A549 (cell line): ENCODE data around the gene NTM. TPM values are rescaled to one million over a fixed set of nuclear protein-coding genes. Genes with fewer than 3 reads are reported as not detected.

Source experiments
- ATAC-seq, 2 experiments: fragments of 200-7000 bp in 1 of 2; fragments of >200 bp in 1 of 2; cut with Nextera tagmentation in 1 of 2; cut with Tn5 transposase in 1 of 2; 3 replicates each; pipeline versions ENCODE4 v1.8.0 to v1.9.1; 2018 to 2020; ENCODE audit warnings: mild to moderate bottlenecking in 1 of 2, moderate library complexity in 1 of 2
- CTCF ChIA-PET: fragments of 300-600 bp; sonication (Branson Sonifier 250); formaldehyde crosslinking; extraction: SDS; loops from one replicate; lab custom pipeline; 2021; ENCODE audit warnings: antibody characterized with exemption, inconsistent platforms; lab: Yijun Ruan, JAX
- POLR2A ChIA-PET: fragments of 350-600 bp; formaldehyde crosslinking; extraction: SDS; loops from one replicate; lab custom pipeline; 2021; ENCODE audit warnings: antibody characterized with exemption, inconsistent platforms; lab: Yijun Ruan, JAX
- DNase-seq, 2 experiments: peaks; one replicate each; pipeline versions ENCODE4 v3.0.0 to v3.0.0-alpha.2; 2011 to 2016; ENCODE audit warnings: low read depth in 1 of 2, low spot score in 1 of 2
- FAIRE-seq: peaks from 2 replicates; lab custom pipeline; 2011; peaks lifted over from hg19 to GRCh38; lab: Jason Lieb, UNC
- H3K27ac ChIP-seq, 2 experiments: fragments of >200 bp; sonication (Bioruptor Twin); formaldehyde crosslinking; 3 replicates each; pipeline ENCODE4 v1.5.1; 2016 to 2017
- H3K4me1 ChIP-seq: fragments of >200 bp; sonication (Bioruptor Twin); formaldehyde crosslinking; 3 replicates; pipeline ENCODE4 v1.6.1; 2016
- H3K4me2 ChIP-seq: fragments of >200 bp; sonication (Bioruptor Twin); formaldehyde crosslinking; 3 replicates; pipeline ENCODE4 v1.6.1; 2016
- H3K4me3 ChIP-seq: fragments of >200 bp; sonication (Bioruptor Twin); formaldehyde crosslinking; 3 replicates; pipeline ENCODE4 v1.5.1; 2016
- H3K9me3 ChIP-seq: fragments of >200 bp; sonication (Bioruptor Twin); formaldehyde crosslinking; 3 replicates; pipeline ENCODE4 v1.6.1; 2016
- CBX2 ChIP-seq: fragments of 200-600 bp; sonication (generic); IDR thresholded peaks from 2 replicates; pipeline ENCODE4 v1.6.1; 2016; ENCODE audit warnings: low read depth, mild to moderate bottlenecking, borderline replicate concordance
- CBX8 ChIP-seq: fragments of 200-600 bp; sonication (generic); IDR thresholded peaks from 2 replicates; pipeline ENCODE4 v1.6.1; 2016
- CHD2 ChIP-seq: fragments of 150-350 bp; IDR thresholded peaks from 2 replicates; pipeline ENCODE4 v1.6.1; 2014; ENCODE audit warnings: low read length; ENCODE audit not compliant: partially characterized antibody
- EHF ChIP-seq: fragments of 250-450 bp; sonication (Bioruptor Pico); IDR thresholded peaks from 2 replicates; pipeline ENCODE4 v1.5.0; 2020; ENCODE audit warnings: mild to moderate bottlenecking
- EHMT2 ChIP-seq: fragments of 200-600 bp; sonication (generic); IDR thresholded peaks from 2 replicates; pipeline ENCODE4 v1.6.1; 2016; ENCODE audit warnings: antibody characterized with exemption, low read depth, mild to moderate bottlenecking, moderate library complexity
- ELK1 ChIP-seq: fragments of 150-350 bp; IDR thresholded peaks from 2 replicates; pipeline ENCODE4 v1.6.1; 2014; ENCODE audit warnings: low read depth, mild to moderate bottlenecking, low read length
- ESRRA ChIP-seq: fragments of 150-350 bp; IDR thresholded peaks from 2 replicates; pipeline ENCODE4 v1.6.1; 2014; ENCODE audit warnings: mild to moderate bottlenecking, low read length, borderline replicate concordance
- FOSB ChIP-seq: fragments of 250-450 bp; sonication (Bioruptor Pico); IDR thresholded peaks from 2 replicates; pipeline ENCODE4 v1.5.0; 2020; ENCODE audit warnings: mild to moderate bottlenecking, moderate library complexity
- FOSL2 ChIP-seq, 2 experiments: fragments of 450-650 bp in 1 of 2; fragments of >200 bp in 1 of 2; sonication (Bioruptor Twin) in 1 of 2; formaldehyde crosslinking; IDR thresholded peaks; 2 replicates each; pipeline versions ENCODE4 v1.5.0 to v1.6.1; 2016 to 2020; ENCODE audit warnings: mild to moderate bottlenecking in 1 of 2, moderate library complexity in 1 of 2
- HES2 ChIP-seq: fragments of >200 bp; sonication (Bioruptor Twin); formaldehyde crosslinking; IDR thresholded peaks from 2 replicates; pipeline ENCODE4 v1.6.1; 2016
- HOXA7 ChIP-seq: fragments of 250-450 bp; sonication (Bioruptor Pico); IDR thresholded peaks from 2 replicates; pipeline ENCODE4 v1.5.0; 2020; ENCODE audit warnings: mild to moderate bottlenecking, moderate library complexity
- HOXB13 ChIP-seq: fragments of 250-450 bp; sonication (Bioruptor Pico); IDR thresholded peaks from 2 replicates; pipeline ENCODE4 v1.5.0; 2020; ENCODE audit warnings: low read depth, mild to moderate bottlenecking, moderate library complexity
- HOXB5 ChIP-seq: fragments of 250-450 bp; sonication (Bioruptor Pico); IDR thresholded peaks from 2 replicates; pipeline ENCODE4 v1.5.0; 2020; ENCODE audit warnings: mild to moderate bottlenecking, moderate library complexity
- KDM1A ChIP-seq: fragments of 200-600 bp; sonication (generic); IDR thresholded peaks from 2 replicates; pipeline ENCODE4 v1.6.1; 2016; ENCODE audit warnings: low read depth, mild to moderate bottlenecking
- MAFK ChIP-seq: fragments of 450-650 bp; IDR thresholded peaks from 2 replicates; pipeline ENCODE4 v1.6.1; 2014; ENCODE audit not compliant: partially characterized antibody
- MAZ ChIP-seq: fragments of 150-350 bp; IDR thresholded peaks from 2 replicates; pipeline ENCODE4 v1.6.1; 2014; ENCODE audit warnings: antibody characterized with exemption, low read depth, low read length, borderline replicate concordance
- MYC ChIP-seq: IDR thresholded peaks from 2 replicates; pipeline ENCODE4 v1.6.1; 2012; ENCODE audit warnings: mild to moderate bottlenecking, inconsistent platforms, low read length, improper control_type of control experiment, borderline replicate concordance
- POLR2AphosphoS2 ChIP-seq: conservative IDR thresholded peaks from 2 replicates; pipeline ENCODE4 v1.6.1; 2012; ENCODE audit warnings: low read length, improper control_type of control experiment, inconsistent platforms
- RARB ChIP-seq: fragments of 250-450 bp; sonication (Bioruptor Pico); IDR thresholded peaks from 2 replicates; pipeline ENCODE4 v1.8.0; 2021; ENCODE audit warnings: mild to moderate bottlenecking, moderate library complexity
- RCOR1 ChIP-seq: fragments of 150-350 bp; IDR thresholded peaks from 2 replicates; pipeline ENCODE4 v1.6.1; 2014; ENCODE audit warnings: antibody characterized with exemption, low read length, low read depth
- SMC3 ChIP-seq: fragments of >200 bp; sonication (Bioruptor Twin); formaldehyde crosslinking; IDR thresholded peaks from 3 replicates; pipeline ENCODE4 v1.6.1; 2018; ENCODE audit warnings: inconsistent platforms
- SREBF2 ChIP-seq: fragments of 450-650 bp; IDR thresholded peaks from 2 replicates; pipeline ENCODE4 v1.6.1; 2014; ENCODE audit warnings: mild to moderate bottlenecking, moderate library complexity
- ZC3H11A ChIP-seq: fragments of 450-650 bp; IDR thresholded peaks from 2 replicates; pipeline ENCODE4 v1.6.1; 2014; ENCODE audit warnings: antibody characterized with exemption, mild to moderate bottlenecking
- WGBS: methylation state at CpG from one replicate; pipeline ENCODE4 v1.1.6; 2017; ENCODE audit errors: missing lambda C conversion rate; 5-methylcytosine and 5-hydroxymethylcytosine counted together
- polyA plus RNA-seq, 4 experiments: library from polyadenylated mRNA; depleted of rRNA in 3 of 4; stranded (reverse); fragments of >200 nt; fragmentation: RNase III in 1 of 4; extraction: RNeasy Plus Mini Kit Qiagen cat#74134 plus additional on column Dnase treatment in 1 of 4; gene quantifications; 2 replicates in 3 of 4; 3 replicates in 1 of 4; pipeline ENCODE4 v1.2.3, GENCODE V29; 2011 to 2017
- TF ChIP-seq, protein P1 (sequence below): fragments of >200 bp; sonication (Bioruptor Twin); formaldehyde crosslinking; IDR thresholded peaks from 3 replicates; pipeline ENCODE4 v1.6.1; 2016

NTM gene
- polyA plus RNA-seq, 2 of the 4 experiments (the other 2 are of a cell fraction): not detected

GRCh38 chr11:131546218-131546895 lies 175.9 kb downstream of the NTM start:
- no peak for FAIRE-seq
- Histone ChIP-seq H3K27ac (no peak overlapping the region), H3K4me3 (no peak overlapping the region), H3K4me1 (no peaks in the 10 kb centered on the region), H3K4me2 (no peak overlapping the region), H3K9me3 (no peaks in the 10 kb centered on the region)
- ChIA-PET CTCF (no interaction called here), POLR2A (no interaction called here)
- no peak for DNase-seq
- TF ChIP-seq CBX8 (no peak), EHF (no peak), ZC3H11A (no peak), HOXA7 (CRISPR knock-in tag) (no peak), KDM1A (no peak), RARB (CRISPR knock-in tag) (no peak), SREBF2 (no peak), ESRRA (no peak), MYC (no peak), CHD2 (no peak)
- TF ChIP-seq, protein P1, sequence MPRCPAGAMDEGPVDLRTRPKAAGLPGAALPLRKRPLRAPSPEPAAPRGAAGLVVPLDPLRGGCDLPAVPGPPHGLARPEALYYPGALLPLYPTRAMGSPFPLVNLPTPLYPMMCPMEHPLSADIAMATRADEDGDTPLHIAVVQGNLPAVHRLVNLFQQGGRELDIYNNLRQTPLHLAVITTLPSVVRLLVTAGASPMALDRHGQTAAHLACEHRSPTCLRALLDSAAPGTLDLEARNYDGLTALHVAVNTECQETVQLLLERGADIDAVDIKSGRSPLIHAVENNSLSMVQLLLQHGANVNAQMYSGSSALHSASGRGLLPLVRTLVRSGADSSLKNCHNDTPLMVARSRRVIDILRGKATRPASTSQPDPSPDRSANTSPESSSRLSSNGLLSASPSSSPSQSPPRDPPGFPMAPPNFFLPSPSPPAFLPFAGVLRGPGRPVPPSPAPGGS: no peak
- ATAC-seq: no peak
- 2% methylated on average over 9 of the region's 10 CpGs for WGBS

DNA sequence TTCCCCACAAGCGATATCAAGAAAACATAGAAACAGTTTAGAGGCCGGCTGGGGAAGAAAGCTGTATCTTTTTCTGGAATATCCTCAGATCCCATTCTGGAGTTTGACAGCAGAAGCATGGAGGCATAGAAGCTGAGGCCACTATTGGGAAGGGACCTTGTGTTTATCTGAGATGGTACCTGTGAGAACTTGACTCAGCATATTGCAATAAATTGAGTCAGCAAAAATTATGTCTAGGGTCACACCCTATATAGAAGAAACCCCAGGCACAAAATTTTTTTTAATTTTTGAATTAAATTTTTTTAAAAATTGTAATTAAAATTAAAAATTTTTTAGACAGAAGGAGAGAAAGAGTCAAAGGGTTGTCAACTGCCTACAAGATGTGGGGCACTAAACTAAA lies 178.7 kb downstream of the NTM start:
- no peaks in the 10 kb centered on the region for H3K4me1 ChIP-seq
- no peak for TF ChIP-seq CBX2
- no peak for TF ChIP-seq SMC3
- TF ChIP-seq ELK1: no peak
- TF ChIP-seq EHMT2: no peak
- TF ChIP-seq ZC3H11A: no peak
- TF ChIP-seq RCOR1: no peak
- TF ChIP-seq FOSB: no peak
- no peak for TF ChIP-seq HOXA7 (CRISPR knock-in tag)
- no peak for TF ChIP-seq POLR2AphosphoS2
- no peak for TF ChIP-seq EHF
- TF ChIP-seq RARB (CRISPR knock-in tag): no peak
- TF ChIP-seq MAFK: no peak
- no peak for TF ChIP-seq HOXB13 (CRISPR knock-in tag)
- no peak for TF ChIP-seq HOXB5
- TF ChIP-seq MAZ: no peak
- TF ChIP-seq FOSL2 (IDR thresholded peaks at IDR 0.05): no peak
- no peak for TF ChIP-seq FOSL2 (CRISPR knock-in tag; IDR thresholded peaks at IDR 0.05)
- no peak for TF ChIP-seq HES2
- no peaks in the 10 kb centered on the region for H3K9me3 ChIP-seq
- no peak overlapping the region for H3K4me2 ChIP-seq
- ATAC-seq (no peak), FAIRE-seq (no peak), DNase-seq (no peak)
- no peak overlapping the region for H3K27ac ChIP-seq
- CTCF ChIA-PET: no interaction called here
- POLR2A ChIA-PET: no interaction called here
- H3K4me3 ChIP-seq: no peak overlapping the region
- 62% methylated on average over 2 of the region's 2 CpGs for WGBS
